Stomach (tissue), 9 donors: ENCODE measurements around the gene ZBTB17. TPM values are rescaled to one million over a fixed set of nuclear protein-coding genes. Genes with fewer than 3 reads are reported as not detected.
"Not testable (repeated sequence)": the region's sequence is repeated elsewhere in the genome, so short reads cannot be mapped to it uniquely, and the experiment has no call there.

Experiments
- DNase-seq, 2 donors: peaks; one replicate each; pipeline versions ENCODE4 v3.0.0 to v3.0.0-alpha.2; 2013 to 2019
- H3K27ac ChIP-seq, 5 donors: fragments of 200-600 bp in 4 of 5; sonication (generic) in 4 of 5; one replicate each; pipeline ENCODE4 v1.5.1; 2013 to 2019; ENCODE audit warnings: mild to moderate bottlenecking in 1 of 5, moderate library complexity in 1 of 5
- H3K27me3 ChIP-seq, 3 donors: fragments of 200-600 bp; sonication (generic); one replicate each; pipeline ENCODE4 v1.5.1; 2017 to 2019; ENCODE audit warnings: mixed run types in 1 of 3
- H3K36me3 ChIP-seq, 4 donors: fragments of 200-600 bp; sonication (generic); 1 replicate in 3 of 4; 2 replicates in 1 of 4; pipeline ENCODE4 v1.5.1; 2016 to 2019
- H3K4me1 ChIP-seq, 4 donors: fragments of 200-600 bp; sonication (generic); one replicate each; pipeline ENCODE4 v1.5.1; 2016 to 2019
- H3K4me3 ChIP-seq, 4 donors: fragments of 200-600 bp; sonication (generic) in 3 of 4; one replicate each; pipeline ENCODE4 v1.5.1; 2016 to 2019; ENCODE audit warnings: mild to moderate bottlenecking in 1 of 4
- H3K9me3 ChIP-seq, 4 donors: fragments of 200-600 bp; sonication (generic); one replicate each; pipeline ENCODE4 v1.5.1; 2016 to 2019
- CTCF ChIP-seq, 7 experiments: fragments of 450-650 bp in 4 of 7; fragments of 200-600 bp in 3 of 7; sonication (generic) in 3 of 7; IDR thresholded peaks; one replicate each; pipeline ENCODE4 v1.5.1; 2016 to 2019; ENCODE audit warnings: antibody characterized with exemption in 7 of 7, control low read depth in 2 of 7, mild to moderate bottlenecking in 1 of 7
- EP300 ChIP-seq: sonication (generic); formaldehyde crosslinking; IDR thresholded peaks from one replicate; pipeline ENCODE4 v1.6.1; 2017; ENCODE audit warnings: antibody characterized with exemption
- POLR2A ChIP-seq, 4 donors: fragments of 450-650 bp; IDR thresholded peaks; one replicate each; pipeline ENCODE4 v1.6.1; 2016; ENCODE audit warnings: antibody characterized with exemption in 4 of 4, control low read depth in 2 of 4, mild to moderate bottlenecking in 1 of 4, moderate library complexity in 1 of 4
- POLR2AphosphoS5 ChIP-seq, 3 donors: sonication (generic); formaldehyde crosslinking; IDR thresholded peaks; one replicate each; pipeline ENCODE4 v1.6.1; 2016; ENCODE audit warnings: antibody characterized with exemption in 3 of 3
- WGBS, 5 donors: extraction: QIAGEN DNeasy Blood & Tissue Kit in 3 of 5; methylation state at CpG; one replicate each; pipeline versions ENCODE4 v1.1.5 to v1.1.7; 2013 to 2018; 5-methylcytosine and 5-hydroxymethylcytosine counted together
- intact Hi-C: fragments of 100-400 bp; cut with DNase I; formaldehyde crosslinking; loops from one replicate; pipeline ENCODE4 v1.15.1; 2023; ENCODE audit warnings: low total_unique reads
- polyA plus RNA-seq, 3 donors: library from polyadenylated mRNA; stranded (reverse); fragments of 200-250 nt; gene quantifications; one replicate each; pipeline ENCODE4 v1.2.3, GENCODE V29; 2013
- total RNA-seq, 5 donors: library from RNA; depleted of rRNA; stranded (reverse); fragments of >200 nt; gene quantifications; one replicate each; pipeline versions ENCODE4 v1.1.0 to v1.2.3, GENCODE V29; 2014 to 2016
- donor health status: healthy with polysubstance abuse.
- donor health status: Bipolar disorder and iron deficiency.
- donor health status: healthy.

The ZBTB17 gene
- total and polyA plus RNA-seq, 8 donors = 13.0 to 136 (median 46.5) TPM

GRCh38 chr1:16006010-16006409 lies 30.1 kb upstream of the ZBTB17 start:
- Histone ChIP-seq H3K27me3 (no peaks in the 10 kb centered on the region), H3K4me3 (no peak overlapping the region), H3K4me1 (peaks cover 0 to 5% (median 2%) of the 10 kb centered on the region in 4 donors), H3K36me3 (no peaks in the 10 kb centered on the region), H3K9me3 (no peaks in the 10 kb centered on the region), H3K27ac (no peak overlapping the region)
- WGBS, 5 donors = 85 to 91% (median 86%) methylated on average over 10 to 11 of the region's 11 CpGs
- no peak for DNase-seq
- TF ChIP-seq CTCF (IDR thresholded peaks at IDR 0.05) (no peak), EP300 (no peak), POLR2A (IDR thresholded peaks at IDR 0.05) (no peak), POLR2AphosphoS5 (IDR thresholded peaks at IDR 0.05) (no peak)
- intact Hi-C loops = no loop called here

- no peak for DNase-seq
- 83 to 95% (median 88%) methylated on average over 5 of the region's 5 CpGs for WGBS, 5 donors
- TF ChIP-seq POLR2AphosphoS5 (IDR thresholded peaks at IDR 0.05) (no peak), CTCF (IDR thresholded peaks at IDR 0.05) (no peak)
- no peaks in the 10 kb centered on the region for H3K36me3 ChIP-seq
- intact Hi-C loops = no loop called here
- H3K27me3 ChIP-seq = no peaks in the 10 kb centered on the region
- H3K4me1 ChIP-seq = peaks cover 0 to 5% (median 2%) of the 10 kb centered on the region in 4 donors
- H3K9me3 ChIP-seq = no peaks in the 10 kb centered on the region
- H3K27ac ChIP-seq = no peak overlapping the region
- H3K4me3 ChIP-seq = no peak overlapping the region
These were observed 29.7 kb upstream of the ZBTB17 start for GRCh38 chr1:16005597-16005996.

- intact Hi-C loops, H3K27ac ChIP-seq, H3K4me1 ChIP-seq, H3K36me3 ChIP-seq, H3K27me3 ChIP-seq, H3K4me3 ChIP-seq, DNase-seq, H3K9me3 ChIP-seq: not testable (repeated sequence)
- 76 to 93% (median 90%) methylated on average over 10 of the region's 10 CpGs for WGBS, 5 donors
These were observed 25.4 kb upstream of the ZBTB17 start for GRCh38 chr1:16001274-16001673.

- H3K27me3 ChIP-seq = no peaks in the 10 kb centered on the region
- H3K27ac ChIP-seq = no peak overlapping the region
- TF ChIP-seq CTCF (IDR thresholded peaks at IDR 0.05) = no peak
- TF ChIP-seq POLR2A (IDR thresholded peaks at IDR 0.05) = no peak
- TF ChIP-seq EP300 = no peak
- TF ChIP-seq POLR2AphosphoS5 (IDR thresholded peaks at IDR 0.05) = no peak
- peaks cover 0 to 14% (median under 1%) of the 10 kb centered on the region in 4 donors for H3K4me1 ChIP-seq
- no peak overlapping the region for H3K4me3 ChIP-seq
- DNase-seq = no peak
- intact Hi-C loops = loop anchor here (10.0 kb wide), 1 partner anchor 184 kb away; no protein-coding TSS in a partner anchor
- H3K36me3 ChIP-seq = no peaks in the 10 kb centered on the region
- no peaks in the 10 kb centered on the region for H3K9me3 ChIP-seq
- 91 to 95% (median 94%) methylated on average over 11 of the region's 11 CpGs for WGBS, 5 donors
These were observed 23.0 kb upstream of the ZBTB17 start for GRCh38 chr1:15998929-15999328.

GRCh38 chr1:15997637-15998280 lies 21.9 kb upstream of the ZBTB17 start:
- no peak for TF ChIP-seq POLR2A (IDR thresholded peaks at IDR 0.05)
- no peak for TF ChIP-seq POLR2AphosphoS5 (IDR thresholded peaks at IDR 0.05)
- TF ChIP-seq EP300 = no peak
- TF ChIP-seq CTCF (IDR thresholded peaks at IDR 0.05) = no peak
- intact Hi-C loops = loop anchor here (10.0 kb wide), 1 partner anchor 183 kb away; no protein-coding TSS in a partner anchor
- DNase-seq = no peak
- no peaks in the 10 kb centered on the region for H3K9me3 ChIP-seq
- H3K4me3 ChIP-seq = no peak overlapping the region
- no peak overlapping the region for H3K27ac ChIP-seq
- peaks cover 0 to 10% (median 0%) of the 10 kb centered on the region in 4 donors for H3K4me1 ChIP-seq
- H3K27me3 ChIP-seq = no peaks in the 10 kb centered on the region
- H3K36me3 ChIP-seq = no peaks in the 10 kb centered on the region
- 88 to 93% (median 89%) methylated on average over 9 of the region's 9 CpGs for WGBS, 5 donors
